ENCODE data around the gene CHST8.

Gene CHST8

DNA sequence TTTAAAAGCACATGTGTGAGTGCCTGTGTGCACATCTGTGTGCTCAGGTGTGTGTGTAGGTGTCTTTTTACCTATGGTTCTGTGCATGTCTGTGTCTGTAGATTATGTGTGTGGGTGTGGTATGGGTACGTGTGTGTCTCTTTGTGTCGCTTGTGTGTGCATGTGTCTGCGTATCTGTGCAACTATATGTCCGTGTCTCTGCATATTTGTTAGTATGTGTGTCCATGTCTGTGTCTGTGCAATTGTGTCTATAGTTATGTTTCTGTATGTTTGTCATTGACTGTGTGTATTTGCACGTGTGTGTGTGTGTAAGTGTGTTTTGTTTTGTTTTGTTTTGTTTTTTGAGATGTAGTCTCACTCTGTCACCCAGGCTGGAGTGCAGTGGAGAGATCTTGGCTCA is 167.6 kb downstream of the CHST8 start:
- Histone ChIP-seq H3K9me3 (no peaks in the 10 kb centered on the region), H3K36me3 (no peaks in the 10 kb centered on the region), H3K4me1 (peaks cover under 1% of the 10 kb centered on the region; the same call in 1 of the 2 replicates), H3K27me3 (no peaks in the 10 kb centered on the region), H3K4me3 (ENCODE audit: low read depth, low read length) (no peak overlapping the region)
- DNase-seq = no peak
- TF ChIP-seq, protein P1, sequence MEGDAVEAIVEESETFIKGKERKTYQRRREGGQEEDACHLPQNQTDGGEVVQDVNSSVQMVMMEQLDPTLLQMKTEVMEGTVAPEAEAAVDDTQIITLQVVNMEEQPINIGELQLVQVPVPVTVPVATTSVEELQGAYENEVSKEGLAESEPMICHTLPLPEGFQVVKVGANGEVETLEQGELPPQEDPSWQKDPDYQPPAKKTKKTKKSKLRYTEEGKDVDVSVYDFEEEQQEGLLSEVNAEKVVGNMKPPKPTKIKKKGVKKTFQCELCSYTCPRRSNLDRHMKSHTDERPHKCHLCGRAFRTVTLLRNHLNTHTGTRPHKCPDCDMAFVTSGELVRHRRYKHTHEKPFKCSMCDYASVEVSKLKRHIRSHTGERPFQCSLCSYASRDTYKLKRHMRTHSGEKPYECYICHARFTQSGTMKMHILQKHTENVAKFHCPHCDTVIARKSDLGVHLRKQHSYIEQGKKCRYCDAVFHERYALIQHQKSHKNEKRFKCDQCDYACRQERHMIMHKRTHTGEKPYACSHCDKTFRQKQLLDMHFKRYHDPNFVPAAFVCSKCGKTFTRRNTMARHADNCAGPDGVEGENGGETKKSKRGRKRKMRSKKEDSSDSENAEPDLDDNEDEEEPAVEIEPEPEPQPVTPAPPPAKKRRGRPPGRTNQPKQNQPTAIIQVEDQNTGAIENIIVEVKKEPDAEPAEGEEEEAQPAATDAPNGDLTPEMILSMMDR (IDR thresholded peaks at IDR 0.05; ENCODE audit: low read depth, low read length) = no peak

DNA sequence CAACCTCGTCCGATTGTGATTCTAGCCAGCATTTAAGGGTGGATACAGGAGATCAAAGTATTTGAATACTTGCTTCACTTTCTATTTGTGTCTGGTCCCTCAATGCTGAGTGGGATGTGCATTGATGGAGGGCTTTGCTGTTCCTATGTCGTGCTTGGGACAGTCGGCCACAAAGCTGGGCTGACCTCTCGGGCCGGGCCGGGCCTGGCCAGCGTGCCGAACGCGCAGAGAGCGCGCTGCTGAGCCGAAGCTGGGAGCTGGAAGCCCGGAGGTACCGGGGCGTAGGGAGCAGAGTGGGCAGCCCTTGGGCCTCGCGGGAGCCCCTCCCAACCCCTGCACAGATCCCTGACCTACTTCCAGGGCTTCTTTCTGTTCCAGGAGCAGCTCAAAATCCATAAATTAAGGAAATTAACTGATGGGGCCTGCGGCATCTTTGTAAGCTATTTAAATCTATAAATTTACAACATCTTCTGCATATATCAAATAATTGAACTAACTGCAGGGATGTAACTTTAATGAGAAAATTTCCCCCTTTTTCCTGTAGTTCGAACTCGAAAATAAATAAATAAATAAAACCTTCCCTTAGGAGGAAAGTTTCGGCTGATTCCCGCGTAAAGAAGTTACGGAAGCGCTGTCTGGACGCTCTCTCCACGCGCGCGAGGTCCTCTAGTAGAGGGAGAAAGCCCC is 173.1 kb downstream of the CHST8 start:
- Histone ChIP-seq H3K27me3 (no peaks in the 10 kb centered on the region), H3K4me1 (peaks cover 21% of the 10 kb centered on the region), H3K4me3 (ENCODE audit: low read depth, low read length) (peak overlapping the region; percentile 85)

DNA sequence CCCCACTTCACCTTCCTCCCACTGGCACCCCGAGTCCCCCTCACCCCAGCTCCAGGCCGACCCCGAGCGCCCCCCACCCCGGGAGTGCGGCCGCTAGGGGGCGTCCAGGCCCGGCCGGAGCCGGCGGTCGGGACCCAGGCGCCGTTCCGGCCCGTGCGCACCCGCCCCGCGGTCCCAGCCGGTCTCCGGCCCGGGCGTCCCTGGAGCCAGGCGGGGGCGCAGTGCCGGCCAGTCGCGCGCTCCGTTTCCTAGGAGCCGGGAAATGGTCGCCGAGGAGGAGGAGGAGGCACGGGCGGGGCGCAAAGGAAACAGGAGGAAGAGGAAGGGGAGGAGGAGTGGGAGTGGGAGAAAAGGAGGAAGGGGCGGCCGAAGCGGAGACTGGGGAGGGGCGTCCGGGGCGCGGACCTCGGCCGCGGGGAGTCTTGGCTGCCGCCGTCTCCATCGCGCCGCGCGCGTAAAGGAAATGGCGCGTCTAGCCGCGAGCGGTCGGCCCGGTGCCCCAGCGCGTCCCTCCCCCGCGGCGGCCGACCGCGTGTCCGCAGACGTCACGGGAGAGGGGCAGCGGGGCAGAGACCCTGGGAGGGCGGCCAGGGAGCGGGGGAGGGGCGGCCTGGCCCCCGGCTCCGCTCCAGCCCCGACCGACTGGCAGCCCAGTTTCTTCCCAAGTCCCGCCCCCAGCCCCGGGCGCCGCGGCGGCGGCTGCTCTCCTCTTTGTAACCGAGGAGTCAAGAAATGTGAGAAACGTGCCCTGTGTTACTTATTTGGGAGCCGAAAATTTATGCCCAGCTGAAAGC is 173.8 kb downstream of the CHST8 start:
- Histone ChIP-seq H3K4me3 (ENCODE audit: low read depth, low read length) (peak overlapping the region; percentile 85), H3K27me3 (no peaks in the 10 kb centered on the region), H3K4me1 (peaks cover 26% of the 10 kb centered on the region), H3K36me3 (peaks cover 6% of the 10 kb centered on the region), H3K9me3 (no peaks in the 10 kb centered on the region)
- DNase-seq = peak; percentile 93
- TF ChIP-seq, protein P1 (IDR thresholded peaks at IDR 0.05; ENCODE audit: low read depth, low read length) = peak; percentile 61

More for the DNA sequence above, 173.1 kb downstream of the CHST8 start:
- TF ChIP-seq, protein P1 (IDR thresholded peaks at IDR 0.05; ENCODE audit: low read depth, low read length) = no peak
- no peak for DNase-seq
- no peaks in the 10 kb centered on the region for H3K36me3 ChIP-seq
- no peaks in the 10 kb centered on the region for H3K9me3 ChIP-seq

DNA sequence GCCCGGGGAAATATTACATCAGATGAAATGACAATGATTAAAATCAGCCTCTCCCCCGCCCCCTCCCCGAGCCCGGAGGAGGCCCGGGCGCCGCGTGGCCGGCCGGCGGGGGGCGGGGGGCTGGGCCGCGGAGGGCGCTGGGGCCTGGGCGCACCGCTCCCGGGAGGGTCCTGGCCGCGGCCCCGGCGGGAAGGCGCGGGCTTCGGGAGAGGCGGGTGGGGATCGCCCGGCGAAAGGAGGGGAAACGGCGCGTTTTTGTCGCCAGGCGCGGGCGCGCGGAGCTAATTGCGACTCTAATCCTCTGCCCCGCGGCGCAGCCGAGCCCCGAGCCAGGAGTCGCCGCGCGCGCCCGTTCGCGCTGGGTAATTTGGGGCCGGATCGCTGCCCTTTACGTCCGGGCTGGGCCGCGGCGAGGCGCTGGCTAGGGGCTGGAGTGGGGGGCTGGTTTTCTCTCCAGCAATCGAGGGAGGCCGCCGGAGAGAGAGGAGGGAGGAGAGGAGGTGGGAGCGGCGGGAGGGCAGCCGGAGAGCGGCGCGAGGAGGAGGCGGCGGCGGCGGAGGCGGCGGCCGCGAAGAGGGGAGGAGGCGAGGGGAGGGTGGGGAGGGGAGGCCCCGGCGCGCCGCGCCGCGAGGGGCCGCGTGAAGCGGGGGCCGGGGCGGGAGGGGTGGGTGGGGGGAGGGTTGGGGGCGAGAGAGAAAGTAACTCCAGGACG is 174.6 kb downstream of the CHST8 start, which contains the start of gene KCTD15:
Gene KCTD15 (plus strand): TSS at position 707 of the 712 bp plus-strand sequence. CDS start 3,585 bp downstream, outside the sequence.
- no peaks in the 10 kb centered on the region for H3K9me3 ChIP-seq
- TF ChIP-seq, protein P1 (IDR thresholded peaks at IDR 0.05; ENCODE audit: low read depth, low read length) = no peak
- peaks cover 26% of the 10 kb centered on the region for H3K4me1 ChIP-seq
- H3K4me3 ChIP-seq (ENCODE audit: low read depth, low read length) = peak within 1 kb of the TSS; percentile 85
- peaks cover 13% of the 10 kb centered on the region for H3K36me3 ChIP-seq
- H3K27me3 ChIP-seq = no peaks in the 10 kb centered on the region
- DNase-seq = peak; percentile 71

DNA sequence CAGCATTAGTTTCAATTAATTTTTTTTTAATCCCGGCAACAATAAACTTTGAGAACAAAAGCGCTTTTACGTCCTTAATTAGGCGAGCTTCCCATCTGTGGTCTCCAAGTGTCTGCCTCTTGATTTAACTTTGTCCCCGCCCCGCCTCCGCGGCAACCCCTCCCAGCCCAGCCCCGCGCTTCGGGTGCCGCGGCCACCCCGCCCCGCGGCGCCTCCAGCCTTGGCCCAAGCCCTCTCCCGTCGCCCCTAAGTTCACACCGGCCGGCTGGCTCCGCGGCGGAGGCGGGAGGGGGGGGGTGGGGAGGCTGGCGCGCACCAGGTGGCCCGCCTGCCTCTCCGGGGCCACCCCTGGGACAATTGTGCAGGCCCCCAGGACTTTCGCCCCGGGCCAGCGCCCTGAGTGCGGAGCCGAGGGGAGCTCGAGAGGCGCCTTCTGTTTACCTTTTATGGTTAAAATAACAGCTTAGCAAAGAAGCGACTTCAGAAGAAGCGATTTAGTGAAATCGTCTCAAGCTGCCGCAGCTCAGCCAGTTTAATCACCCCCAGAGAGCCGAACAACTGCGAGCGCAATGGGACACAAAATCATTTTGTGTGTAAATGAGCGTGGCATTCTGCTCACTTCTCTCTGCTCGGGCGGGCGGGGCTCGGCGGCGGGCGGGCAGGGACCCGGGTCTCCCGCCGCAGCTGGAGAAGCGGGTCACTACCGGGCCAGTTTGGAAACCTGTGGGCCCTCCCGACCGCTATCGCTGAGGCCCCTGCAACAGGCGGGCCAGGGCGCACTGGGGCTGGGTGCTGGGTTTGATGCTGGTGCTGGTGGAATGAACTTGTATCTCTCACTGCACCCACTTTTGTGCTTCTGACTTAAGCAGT is 176.3 kb downstream of the CHST8 start:
- Histone ChIP-seq H3K4me3 (ENCODE audit: low read depth, low read length) (peak overlapping the region; percentile 85), H3K4me1 (peaks cover 26% of the 10 kb centered on the region), H3K27me3 (no peaks in the 10 kb centered on the region), H3K36me3 (peaks cover 25% of the 10 kb centered on the region), H3K9me3 (no peaks in the 10 kb centered on the region)
- TF ChIP-seq, protein P1 (IDR thresholded peaks at IDR 0.05; ENCODE audit: low read depth, low read length) = no peak
- DNase-seq = peak; percentile 41
